Activated naive CD4-positive, alpha-beta T cell treated with anti-CD3 and anti-CD28 coated beads, Interleukin-2, amount 50 U/mL, for 16 hours (primary cell): Measurements from ENCODE around the gene PCNT.
"Not testable (repeated sequence)": the region's sequence is repeated elsewhere in the genome, so short reads cannot be mapped to it uniquely, and the experiment has no call there.

Experiments
- DNase-seq: peaks from one replicate; pipeline ENCODE4 v3.0.0-alpha.2; 2020

PCNT gene

DNA sequence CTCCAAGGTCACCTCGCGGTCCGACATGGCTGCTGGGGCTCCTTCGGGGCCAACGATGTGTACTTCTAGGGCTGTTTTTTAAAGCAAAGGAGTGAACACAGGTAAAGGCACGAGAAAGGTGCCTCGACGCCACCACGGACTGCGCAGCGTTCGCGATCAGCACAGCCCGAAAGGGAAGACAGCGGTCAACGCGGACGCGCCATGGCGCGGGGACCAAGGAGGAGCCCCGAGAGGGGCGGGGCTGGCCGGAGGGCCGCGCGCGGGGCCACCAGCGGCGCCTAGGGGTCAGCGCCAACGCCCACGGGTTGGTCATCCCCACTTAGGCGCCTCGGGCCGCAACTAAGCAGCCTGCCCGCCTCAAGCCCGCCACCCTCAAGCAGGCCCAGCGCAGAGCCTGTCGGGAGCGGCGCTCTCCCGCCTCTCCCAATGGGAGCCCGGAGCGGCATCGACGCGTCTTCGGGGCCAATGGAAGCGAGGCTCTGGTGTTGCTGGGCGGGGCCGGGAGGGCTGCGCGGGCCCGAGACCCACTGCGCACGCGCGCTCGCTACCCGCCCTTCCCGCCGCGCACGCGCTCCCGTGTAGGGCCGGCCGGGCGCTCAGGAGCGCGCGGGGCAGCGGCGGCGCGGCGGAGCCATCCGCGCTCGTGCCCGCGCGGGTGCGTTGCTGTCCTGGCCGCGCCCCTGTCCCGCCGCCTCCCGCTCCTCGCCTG lies 134.5 kb downstream of the PCNT start, which contains the start of gene DIP2A:
DIP2A (plus strand) TSS at position 577 of the 709 bp plus-strand sequence. CDS start 241 bp downstream, outside the sequence.
- peak; percentile 93 for DNase-seq

DNA sequence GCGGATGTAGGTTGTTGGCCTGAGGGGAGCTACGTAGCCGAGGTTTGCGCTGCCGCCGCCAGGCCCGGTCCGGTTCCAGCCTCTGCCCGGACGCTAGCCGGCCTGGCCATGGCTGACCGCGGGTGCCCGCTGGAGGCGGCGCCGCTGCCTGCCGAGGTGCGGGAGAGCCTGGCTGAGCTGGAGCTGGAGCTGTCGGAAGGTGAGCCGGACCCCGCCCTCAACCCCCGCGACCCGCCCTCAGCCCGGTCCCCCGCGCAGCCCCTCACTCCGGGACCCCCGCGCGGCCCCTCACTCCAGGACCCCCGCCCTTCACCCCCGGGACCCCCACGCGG lies 135.0 kb downstream of the PCNT start:
- DNase-seq: no peak

DNA sequence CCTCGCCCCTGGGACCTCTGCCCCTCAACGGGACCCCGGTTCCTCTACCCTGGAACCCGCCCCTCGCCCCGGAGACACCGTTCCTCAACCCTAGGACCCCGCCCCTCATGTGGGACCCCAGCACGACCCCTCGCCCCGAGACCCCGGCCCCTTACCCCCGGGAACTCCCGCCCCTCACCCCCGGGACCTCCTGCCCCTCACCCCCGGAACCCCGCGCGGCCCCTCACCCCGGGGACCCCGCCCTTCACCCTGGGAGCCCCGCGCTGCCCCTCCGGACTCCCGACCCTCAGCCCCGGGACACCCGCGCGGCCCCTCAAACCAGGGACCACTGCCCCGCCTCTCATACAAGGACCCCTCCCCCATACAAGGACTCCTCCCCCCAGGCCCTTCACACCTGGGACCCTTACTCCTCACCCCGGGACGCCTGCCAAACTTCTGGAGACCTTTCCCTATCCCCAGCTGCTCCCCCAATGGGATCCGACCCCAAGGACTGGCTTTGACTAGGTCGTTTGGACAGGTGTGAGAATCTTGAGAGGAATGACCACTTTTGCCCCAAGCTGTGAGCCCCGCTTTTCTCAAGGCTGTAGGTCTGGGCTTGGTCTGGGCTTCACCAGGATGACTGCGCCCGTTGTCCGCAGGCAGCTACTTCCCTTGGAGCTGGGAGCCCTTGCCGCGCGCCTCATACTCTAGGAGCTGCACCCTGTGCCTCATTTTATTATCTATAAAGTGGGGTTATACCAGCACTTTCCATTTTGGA lies 135.6 kb downstream of the PCNT start:
- no peak for DNase-seq

DNA sequence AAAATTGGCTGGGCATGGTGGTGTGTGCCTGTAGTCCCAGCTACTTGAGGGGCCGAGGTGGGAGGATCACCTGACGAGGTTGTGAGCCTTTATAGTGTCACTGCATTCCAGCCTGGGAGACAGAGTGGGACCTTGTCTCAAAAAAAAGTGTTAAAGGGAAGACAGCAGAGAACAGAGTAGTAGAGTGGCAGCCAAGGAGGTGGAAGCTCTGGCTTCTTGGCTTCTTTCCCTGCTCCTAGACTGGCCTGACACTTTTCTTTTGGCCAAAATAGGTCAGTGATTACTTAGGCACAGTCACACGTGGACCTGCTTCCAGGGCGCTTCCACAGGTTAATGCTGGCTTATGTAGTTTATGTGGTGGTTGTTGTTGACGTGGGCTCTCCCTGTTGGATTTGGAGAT lies 138.0 kb downstream of the PCNT start:
- DNase-seq: no peak

DNA sequence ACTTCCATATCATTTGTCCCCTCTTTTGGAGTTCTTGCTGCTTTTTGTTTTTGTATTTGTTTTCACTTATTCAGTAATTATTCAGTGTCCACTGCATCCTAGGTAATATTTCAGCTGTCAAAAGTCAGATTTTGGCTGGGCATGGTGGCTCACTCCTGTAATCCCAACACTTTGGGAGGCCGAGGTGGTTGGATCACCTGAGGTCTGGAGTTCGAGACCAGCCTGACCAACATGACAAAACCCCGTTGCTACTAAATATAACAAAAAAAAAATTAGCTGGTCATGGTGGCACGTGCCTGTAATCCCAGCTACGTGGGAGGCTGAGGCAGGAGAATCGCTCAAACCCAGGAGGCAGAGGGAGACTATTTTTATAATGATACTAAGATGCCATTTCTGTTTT lies 141.2 kb downstream of the PCNT start:
- DNase-seq: not testable (repeated sequence)

DNA sequence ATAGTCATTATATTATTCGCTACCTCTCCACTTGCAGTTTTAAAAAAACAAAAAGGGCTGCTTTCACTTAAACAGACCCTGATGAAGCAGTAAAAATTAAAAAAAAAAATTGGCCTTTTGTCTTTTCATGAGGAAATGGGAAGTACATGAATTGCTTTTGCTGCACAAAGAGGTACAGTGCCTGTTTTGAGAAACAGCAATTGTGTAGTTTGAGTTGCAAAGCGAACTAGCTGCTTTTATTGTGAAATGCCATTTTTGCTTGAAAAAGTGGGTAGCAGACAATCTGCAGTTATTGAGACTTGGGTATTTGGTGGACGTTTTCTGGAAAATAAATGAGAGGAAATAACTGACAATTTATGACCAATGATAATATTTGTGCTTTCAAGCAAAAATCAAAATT lies 141.7 kb downstream of the PCNT start:
- no peak for DNase-seq

DNA sequence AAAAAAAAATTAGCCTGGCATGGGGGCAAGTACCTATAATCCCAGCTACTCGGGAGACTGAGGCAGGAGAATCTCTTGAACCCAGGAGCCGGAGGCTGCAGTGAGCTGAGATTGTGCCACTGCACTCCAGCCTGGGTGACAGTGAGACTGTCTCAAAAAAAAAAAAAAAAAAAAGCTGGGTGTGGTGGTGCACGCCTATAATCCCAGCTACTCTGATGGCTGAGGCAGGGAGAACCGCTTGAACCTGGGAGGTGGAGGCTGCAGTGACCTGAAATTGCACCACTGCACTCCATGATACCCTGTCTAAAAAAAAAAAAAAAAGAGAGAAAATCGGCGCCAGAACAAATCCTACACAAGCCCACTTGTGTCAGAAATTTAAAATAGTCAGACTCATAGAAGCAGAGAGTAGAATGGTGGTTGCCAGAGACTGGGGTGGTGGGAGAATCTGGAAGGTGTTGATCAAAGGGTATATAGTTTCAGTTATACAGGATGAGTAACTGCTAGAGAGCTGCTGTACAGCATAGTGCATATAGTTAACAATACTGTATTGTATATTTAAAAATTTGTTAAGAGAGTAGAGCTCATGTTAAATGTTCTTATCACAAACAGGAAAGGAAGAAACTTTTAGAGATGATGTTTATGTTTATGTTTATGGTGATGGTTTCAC lies 144.3 kb downstream of the PCNT start:
- no peak for DNase-seq

DNA sequence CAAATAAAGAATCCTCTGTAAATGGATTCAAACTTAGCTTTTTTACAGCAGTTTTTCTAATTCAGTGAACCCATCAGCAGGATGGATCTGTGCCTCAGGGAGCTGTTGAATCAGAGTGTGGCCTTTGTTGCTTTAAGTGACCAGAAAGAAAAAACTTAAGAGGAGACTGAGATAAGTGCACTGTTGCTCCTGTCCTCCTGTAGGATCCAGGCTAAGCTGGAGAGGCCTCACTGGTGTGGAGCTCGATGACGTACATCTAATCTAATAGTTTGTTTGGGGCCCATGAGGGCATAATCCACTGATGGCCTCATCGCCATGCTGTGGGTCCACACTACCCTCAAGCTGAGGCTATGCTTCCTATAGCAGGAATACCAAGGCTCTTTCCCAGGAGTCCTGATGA lies 145.3 kb downstream of the PCNT start:
- no peak for DNase-seq

DNA sequence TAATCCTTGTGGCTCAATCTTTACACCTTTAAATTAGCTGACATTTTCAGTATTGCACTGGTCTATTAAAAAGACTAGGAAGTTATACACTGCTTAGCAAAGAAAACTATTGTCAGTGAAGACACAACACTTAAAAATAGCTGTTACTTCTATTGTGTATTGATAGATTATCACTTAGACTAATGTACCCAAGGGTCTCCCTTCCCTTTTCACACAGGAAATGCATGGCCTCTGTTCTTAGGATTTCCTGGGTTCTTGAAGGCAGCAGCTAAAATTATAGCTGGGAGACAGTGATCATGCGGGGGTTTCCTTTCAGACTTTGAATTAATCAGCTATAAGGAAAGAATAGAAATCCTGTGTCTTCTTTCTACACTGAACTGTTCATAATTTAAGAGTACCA lies 147.6 kb downstream of the PCNT start:
- DNase-seq: no peak

DNA sequence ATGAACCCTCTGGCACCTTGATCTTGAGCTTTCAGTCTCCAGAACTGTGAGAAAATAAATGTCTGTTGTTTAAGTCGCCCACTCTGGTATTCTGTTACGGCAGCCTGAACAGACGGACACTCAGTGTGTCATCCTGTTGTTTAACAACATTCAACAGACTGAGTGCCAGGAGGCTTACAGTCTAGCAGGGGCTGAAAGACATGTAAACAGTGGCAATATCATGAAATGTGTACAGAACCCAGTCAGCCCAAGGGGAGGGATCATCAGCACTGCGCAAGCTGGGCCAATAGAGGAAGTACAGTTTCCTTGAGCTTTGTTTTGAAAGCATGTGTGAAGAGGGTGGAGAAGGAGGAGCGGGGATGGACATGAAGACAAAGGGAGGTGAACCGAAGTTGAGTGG lies 148.3 kb downstream of the PCNT start:
- DNase-seq: no peak

DNA sequence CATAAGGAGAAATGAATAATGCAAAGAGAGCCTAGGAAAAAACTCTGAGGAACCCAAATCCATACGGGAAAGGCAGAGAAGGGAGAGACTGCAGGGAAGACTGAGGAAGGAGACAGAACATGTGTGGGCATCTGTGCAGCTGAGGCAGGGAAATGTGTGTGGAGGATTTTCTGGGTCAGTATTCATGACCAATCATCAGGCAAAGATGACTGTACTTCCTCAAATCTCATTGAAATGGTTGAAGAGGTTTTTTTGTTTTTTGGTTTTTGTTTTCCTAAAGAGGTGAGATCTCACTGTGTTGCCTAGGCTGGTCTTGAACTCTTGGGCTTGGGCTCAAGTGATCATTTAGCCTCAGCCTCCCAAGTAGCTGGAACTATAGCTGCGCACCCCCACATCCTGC lies 150.4 kb downstream of the PCNT start:
- DNase-seq: no peak

DNA sequence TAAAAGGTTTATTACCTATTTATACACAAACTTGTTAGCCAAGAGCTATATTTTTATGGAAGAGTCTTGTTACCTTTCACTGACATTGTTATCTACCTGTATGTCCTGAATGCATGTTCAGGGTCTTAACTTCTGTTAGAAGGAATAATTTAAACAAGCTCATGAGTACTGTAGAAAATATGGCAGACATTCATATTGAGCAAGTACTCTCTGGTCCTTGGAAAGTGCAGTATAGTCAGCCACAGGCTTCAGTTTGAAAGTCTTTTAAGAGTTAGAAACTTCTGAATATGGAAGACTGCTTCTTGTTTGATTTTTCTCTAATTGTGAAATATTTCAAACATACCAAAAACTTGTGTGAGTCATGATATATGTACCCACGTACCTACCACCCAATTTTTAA lies 151.3 kb downstream of the PCNT start:
- DNase-seq: no peak

DNA sequence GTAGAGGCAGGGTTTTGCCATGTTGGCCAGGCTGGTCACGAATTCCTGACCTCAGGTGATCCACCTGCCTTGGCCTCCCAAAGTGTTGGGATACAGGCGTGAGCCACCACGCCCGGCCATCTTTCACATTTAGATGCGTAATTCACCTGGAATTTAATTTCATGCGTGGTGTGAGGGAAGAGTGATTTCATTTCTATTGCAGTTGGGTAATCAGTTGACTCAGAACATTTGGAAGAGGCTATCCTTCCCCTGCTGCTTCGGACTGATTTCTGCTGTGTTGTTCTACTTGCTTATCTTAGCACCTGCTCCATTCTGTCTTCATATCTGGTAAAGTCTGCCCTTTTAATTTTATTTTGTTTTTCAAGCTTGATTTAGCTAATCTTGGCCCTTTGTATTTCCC lies 153.8 kb downstream of the PCNT start:
- DNase-seq: no peak

DNA sequence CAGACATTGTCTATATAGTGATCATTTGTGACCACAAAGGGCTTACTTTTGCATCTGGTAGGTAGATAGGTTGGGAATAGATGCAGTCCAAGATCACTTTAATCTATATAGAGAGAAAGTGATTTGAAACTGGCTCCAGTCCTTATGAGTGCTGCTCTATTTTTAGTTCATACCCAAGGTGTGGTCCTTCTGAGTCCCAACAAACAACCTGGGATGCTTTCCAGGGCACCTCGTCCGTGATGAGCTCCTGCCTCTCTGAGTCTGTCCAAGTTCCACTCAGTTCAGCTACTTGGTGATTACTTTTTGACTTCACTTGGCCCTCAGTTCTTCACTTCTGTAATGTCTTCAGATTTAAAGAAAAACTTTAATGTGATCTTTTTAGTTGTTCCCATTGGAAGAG lies 155.0 kb downstream of the PCNT start:
- DNase-seq: no peak

DNA sequence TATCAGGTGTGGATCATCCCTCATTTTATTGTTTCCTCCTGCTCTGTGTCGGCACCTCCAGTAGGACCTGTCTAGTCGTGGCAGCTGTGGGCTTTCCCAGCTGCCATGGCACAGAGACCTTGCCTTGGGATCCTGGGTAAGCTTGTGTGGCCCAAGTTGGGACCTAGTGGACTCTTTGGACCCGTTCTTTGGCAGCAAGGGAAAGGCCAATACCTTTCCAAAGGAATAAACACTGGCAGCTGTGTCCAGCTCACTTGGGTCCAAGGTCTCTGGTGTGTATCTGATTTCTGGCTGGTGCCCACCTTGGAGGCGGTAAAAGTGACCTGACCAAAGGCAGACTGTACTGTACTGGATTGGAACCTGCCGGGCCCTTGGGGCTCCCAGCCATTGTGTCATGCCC lies 156.5 kb downstream of the PCNT start:
- no peak for DNase-seq

DNA sequence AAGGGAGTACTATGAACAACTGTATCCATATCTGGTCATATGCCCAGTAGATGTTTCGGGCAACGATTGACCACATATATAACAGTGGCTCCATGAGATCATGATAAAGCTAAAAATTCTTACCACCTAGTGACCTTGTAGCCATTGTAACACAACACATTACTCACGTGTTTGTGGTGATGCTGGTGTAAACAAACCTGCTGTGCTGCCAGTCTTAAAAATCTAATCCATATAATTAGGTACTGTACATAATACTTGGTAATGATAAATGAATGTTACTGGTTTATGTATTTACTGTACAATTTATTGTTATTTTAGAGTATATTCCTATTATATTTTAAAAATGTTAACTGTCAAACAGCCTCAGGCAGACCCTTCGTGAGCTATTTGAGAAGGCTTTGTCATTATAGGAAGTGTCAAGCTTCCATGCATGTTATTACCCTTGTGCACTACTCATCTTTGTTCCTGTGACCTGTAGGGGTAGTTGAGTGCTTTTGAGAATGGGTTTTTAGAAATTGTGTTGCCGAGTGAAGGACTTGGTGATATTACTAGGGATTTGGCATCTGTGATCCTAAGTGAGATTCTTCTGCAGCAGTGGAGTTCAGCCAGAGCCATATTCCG lies 158.4 kb downstream of the PCNT start:
- DNase-seq: no peak

DNA sequence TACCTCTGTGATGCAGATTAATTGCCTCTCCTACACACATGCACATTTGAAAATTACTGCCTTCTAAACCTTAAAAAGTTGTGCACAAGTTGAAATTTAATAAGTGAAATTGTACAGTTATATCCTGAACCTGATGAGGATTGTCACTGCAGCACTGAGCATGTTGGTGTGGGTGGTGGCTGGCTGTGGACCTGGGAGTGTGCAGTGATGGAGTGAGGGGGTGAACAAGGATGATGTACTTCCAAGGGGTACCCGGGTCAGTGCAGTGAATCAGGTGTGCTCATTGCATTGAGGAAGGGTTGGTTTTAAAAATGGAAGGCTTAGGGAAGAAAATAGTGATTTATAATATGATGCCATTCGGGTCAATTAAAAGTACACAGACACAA lies 158.9 kb downstream of the PCNT start:
- DNase-seq: no peak

DNA sequence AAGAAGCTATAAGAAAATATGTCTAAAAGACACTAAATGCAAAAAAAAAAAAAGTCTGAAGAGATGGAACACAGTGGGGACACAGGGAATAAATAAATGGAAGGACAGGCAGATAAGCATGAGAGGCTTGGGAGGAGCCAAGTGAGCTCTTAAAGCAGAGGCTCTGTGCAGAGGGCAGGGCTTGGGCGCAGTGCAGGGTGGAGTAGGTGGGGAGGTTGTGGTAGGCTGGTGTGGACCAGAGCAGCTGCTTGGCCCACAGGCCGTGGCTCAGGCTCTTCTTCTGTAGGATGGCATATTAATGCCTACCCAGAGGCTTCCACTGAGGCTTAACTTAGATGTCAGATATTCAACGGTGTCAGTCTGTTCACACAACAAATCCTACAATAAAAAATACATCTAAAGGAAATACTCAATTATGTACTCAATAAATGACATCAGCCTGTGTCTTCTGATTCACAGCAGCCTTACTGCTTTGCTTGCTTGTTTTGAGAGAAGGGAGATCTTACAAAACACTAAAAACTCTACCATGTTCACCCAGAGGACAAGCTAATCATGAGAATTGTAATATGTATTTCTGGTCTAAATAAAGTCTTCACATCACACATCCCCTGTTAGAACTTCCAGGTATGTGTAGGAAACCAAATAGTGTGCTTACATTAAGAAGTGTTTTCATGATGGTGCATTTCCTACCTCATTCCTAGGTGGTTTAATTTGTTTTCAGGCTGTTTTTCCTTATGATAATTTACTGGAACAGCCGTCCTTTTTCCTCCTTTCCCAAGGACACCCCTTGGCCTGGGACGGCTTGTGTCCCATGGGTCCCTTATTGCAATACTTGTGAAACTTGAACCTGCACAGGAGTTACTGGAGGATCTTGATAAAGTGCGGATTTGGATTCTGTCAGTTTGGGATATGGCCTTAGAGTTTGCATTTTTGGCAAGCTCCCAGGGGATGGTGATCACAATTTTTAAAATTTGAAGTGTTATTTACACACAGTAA lies 159.6 kb downstream of the PCNT start:
- DNase-seq: no peak

DNA sequence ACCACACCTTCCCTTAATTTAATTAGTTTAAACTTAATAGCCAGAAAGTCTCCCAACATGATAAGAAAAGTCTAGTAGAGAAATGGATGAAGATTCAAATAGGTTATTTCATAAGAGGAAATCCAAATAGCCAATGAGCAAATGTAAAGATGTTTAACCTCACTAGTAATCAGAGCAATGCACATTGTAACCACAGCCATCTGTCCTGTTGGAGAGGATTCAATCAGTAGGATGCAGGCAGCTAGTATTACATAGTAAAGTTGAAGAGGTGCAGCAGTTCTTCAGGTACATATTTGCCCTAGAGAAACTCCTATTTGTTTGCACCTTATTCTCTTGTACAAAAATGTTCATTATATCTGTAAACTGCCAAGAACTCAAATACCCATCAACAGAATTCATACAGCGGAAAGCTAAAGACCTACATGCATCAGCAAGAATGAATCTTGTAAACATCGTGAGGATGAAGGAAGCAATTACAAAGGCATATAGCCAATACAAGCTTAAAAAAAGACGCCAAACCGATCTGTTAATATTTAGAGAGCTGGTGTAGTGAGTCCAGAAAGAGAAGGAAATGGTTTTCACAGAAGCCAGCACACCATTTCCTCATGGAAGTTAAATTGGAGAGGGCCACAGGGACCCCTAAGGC lies 162.6 kb downstream of the PCNT start:
- DNase-seq: no peak

DNA sequence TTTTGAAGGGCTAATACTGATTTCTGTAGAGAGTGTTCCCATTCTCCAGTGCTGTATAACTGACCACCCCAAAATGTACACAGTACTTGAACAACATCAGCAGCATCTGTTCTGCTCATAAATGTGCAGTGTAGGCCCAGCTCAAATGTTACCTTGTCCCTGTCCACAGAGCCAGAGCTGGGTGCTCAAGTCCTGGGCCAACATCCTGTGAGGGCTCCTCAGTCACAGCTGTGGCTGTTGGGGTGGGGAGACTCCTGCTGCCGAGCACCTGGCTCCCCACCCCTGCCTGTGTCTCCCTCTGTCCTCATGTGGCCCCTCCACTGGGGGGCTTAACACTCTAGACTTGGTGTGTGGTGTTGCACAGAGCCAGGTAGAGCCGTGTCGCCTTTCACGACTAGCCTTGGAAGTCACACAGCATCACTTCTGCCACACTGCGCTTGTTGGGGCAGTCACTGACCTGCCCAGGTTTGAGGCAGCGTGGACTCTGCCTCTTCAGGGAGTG lies 165.3 kb downstream of the PCNT start:
- no peak for DNase-seq

DNA sequence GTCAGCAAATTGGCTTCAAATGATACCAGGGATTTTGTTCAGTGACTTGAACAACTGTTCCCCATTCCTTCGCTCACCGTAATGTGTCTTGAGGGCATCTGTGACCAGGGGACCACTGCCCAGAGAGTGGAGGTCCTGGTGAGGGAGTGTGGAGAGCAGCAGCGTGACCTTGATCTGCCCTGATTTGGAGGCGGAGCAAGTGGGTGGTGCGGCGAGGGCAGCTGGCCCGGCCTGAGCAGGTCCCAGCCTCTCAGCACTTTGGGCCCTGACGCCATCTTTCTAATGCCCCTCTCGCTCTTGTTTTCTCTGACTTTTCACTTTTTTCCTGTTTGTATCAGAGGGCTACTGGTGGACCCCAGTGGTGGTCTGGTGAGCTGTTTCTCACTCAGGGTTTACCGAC lies 165.8 kb downstream of the PCNT start:
- no peak for DNase-seq

DNA sequence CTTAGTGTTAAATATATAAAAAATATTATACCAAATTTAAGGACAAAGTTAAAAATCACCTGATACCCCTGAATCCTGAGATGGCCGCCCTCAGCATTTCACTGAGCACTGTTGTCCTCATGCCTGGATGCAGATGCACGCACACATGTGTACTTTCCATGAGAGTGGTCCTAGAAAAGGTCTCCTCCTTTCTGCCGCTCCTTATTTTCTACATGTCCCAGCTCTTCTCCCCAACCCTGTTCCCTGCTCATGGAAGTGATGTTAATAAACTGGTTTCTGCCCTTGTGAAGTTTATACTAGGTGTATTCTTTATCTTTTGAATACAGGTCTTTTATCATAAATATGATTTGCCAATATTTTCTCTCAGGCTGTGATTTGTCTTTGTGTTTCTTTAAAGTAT lies 167.6 kb downstream of the PCNT start:
- DNase-seq: no peak
